ENCODE results near the gene GPR25. TPM values are rescaled to one million over a fixed set of nuclear protein-coding genes. Genes with fewer than 3 reads are reported as not detected.

GPR25 gene
- total RNA-seq, 4 donors from 2014 or later, result not detected

DNA sequence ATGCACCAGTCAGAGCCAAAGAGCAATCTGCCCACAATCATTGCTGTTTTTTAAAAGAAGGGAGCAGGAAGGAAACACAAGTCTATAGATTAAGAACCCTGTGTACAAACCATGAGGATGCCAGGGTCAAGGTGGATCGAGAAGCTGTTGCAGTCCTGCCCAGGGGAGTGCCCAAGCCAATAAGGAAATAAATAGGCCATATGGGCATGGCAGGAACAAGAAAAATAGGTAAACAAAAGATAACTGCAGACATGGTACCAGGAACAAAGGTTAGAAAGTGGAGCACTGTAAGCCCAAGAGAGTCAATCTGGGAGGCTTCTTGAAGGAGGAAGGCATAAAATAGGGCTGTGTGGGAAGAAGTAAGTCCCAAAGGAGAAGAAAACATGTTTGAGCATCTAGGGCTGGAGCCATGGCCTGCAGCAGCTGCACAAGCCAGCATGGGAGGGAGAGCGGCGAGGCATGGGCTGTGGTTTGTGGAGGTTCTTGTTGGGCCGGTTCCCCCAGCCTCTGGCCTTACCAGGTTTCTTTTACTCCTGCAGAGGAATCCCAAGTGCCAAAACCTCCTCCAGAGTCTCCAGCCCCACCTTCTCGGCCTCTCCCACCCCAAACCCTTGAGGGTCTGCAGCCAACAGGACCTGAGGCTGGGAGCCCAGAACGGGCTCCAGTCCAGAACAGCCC, 35.5 kb downstream of the GPR25 start:
- no peak for TF ChIP-seq CTCF (IDR thresholded peaks at IDR 0.05; ENCODE audit: low read depth)

DNA sequence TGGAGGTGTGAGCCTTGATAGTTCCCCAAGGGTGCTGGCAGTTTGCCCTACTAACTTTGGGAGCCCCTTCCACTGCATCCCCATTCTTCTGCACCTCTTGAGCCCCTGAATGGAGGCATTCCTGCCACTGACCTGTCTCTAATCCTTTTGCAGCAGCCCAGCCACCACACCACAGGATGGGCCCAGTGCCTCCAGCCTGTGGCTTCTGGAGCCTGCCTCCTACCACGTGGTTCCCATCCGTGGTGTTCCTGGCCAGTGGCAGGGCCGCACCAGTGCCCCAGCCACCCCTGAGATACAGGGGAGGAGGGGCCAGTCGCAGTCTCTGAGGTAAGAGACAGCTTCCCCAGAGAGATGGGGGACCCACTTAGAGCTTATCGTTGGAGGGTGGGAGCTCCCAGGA, 36.3 kb downstream of the GPR25 start:
- TF ChIP-seq CTCF (IDR thresholded peaks at IDR 0.05; ENCODE audit: low read depth), result no peak

- TF ChIP-seq CTCF (IDR thresholded peaks at IDR 0.05; ENCODE audit: low read depth), result no peak
These were observed 37.0 kb downstream of the GPR25 start for GRCh38 chr1:200909757-200910239.

- no peak for TF ChIP-seq CTCF (IDR thresholded peaks at IDR 0.05; ENCODE audit: low read depth)
These were observed 38.6 kb downstream of the GPR25 start for GRCh38 chr1:200911361-200911760.

GRCh38 chr1:200912737-200913407, 40.1 kb downstream of the GPR25 start:
- TF ChIP-seq CTCF (IDR thresholded peaks at IDR 0.05; ENCODE audit: low read depth), result no peak

DNA sequence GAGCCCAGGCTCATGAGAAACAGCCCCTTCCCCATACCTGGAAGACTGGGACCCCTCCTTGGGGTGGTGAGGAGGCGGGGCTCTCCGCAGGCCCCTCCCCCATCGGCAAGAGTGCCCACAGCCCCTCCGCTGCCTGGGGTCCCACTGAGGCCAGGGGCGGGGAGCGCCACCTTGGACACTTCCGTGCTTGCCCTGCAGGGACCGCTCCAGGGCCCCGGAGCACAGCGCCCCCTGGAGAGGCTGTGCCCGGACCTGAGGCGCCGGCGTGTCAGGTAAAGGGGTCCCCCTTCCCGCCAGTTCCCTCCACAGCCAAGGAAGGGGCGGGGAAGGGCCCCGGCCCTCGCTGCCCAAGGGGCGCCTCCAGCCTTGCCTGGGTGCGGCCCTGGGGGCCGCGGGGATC, 43.4 kb downstream of the GPR25 start:
- TF ChIP-seq CTCF (IDR thresholded peaks at IDR 0.05; ENCODE audit: low read depth), result no peak

DNA sequence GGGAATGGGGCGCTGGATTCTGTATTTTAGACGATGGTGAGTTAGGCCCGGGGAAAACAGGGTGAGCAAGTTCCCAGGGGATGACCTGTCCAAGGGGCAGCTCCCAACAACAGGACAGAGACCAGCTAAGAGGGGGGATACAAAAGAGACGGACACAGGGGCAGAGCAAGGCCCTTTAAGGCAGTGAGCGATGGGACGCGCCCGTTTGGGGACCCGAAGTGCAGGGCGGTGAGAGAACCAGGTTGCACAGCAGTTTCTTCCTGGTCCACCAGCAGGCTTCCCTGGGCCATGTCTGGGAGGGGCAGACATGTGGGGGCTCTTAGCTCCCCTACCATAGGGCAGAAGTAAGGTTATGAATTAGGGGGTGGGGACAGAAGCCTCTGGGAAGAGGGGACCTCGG, 43.9 kb downstream of the GPR25 start:
- no peak for TF ChIP-seq CTCF (IDR thresholded peaks at IDR 0.05; ENCODE audit: low read depth)

All from subcutaneous adipose tissue (tissue), 4 donors.